ENCODE measurements around the gene SPTBN1. TPM values are rescaled to one million over a fixed set of nuclear protein-coding genes. Genes with fewer than 3 reads are reported as not detected.

Gene SPTBN1
- total and polyA plus RNA-seq, 2 experiments from 2014 or later = 58.1 to 204 TPM

- H3K79me2 ChIP-seq (replicated peaks; ENCODE audit: insufficient read depth) = peaks cover 100% of the 10 kb centered on the region
- H3K9me2 ChIP-seq (ENCODE audit: insufficient read depth) = peaks cover 10% of the 10 kb centered on the region
- peaks cover 63% of the 10 kb centered on the region for H3K4me1 Mint-ChIP-seq
- peaks cover 10% of the 10 kb centered on the region for H3K27me3 Mint-ChIP-seq (ENCODE audit: insufficient read depth, low read depth, poor library complexity)
- H4K20me1 ChIP-seq (replicated peaks; ENCODE audit: insufficient read depth) = peaks cover 78% of the 10 kb centered on the region
- H3K36me3 Mint-ChIP-seq (ENCODE audit: low read depth) = peaks cover 29% of the 10 kb centered on the region
- no peaks in the 10 kb centered on the region for H3K9me3 Mint-ChIP-seq
- H3K4me3 Mint-ChIP-seq = no peak overlapping the region
- H3K4me3 ChIP-seq = no peak overlapping the region
- H3F3A ChIP-seq (replicated peaks; ENCODE audit: low read depth) = no peaks in the 10 kb centered on the region
- H2AFZ ChIP-seq = no peak overlapping the region
- H3K36me3 ChIP-seq (ENCODE audit: insufficient read depth) = peaks cover 4% of the 10 kb centered on the region
- H3K4me2 ChIP-seq = no peak overlapping the region; the same call in 1 of the 2 replicates
- H3K27me3 ChIP-seq (ENCODE audit: insufficient read depth) = no peaks in the 10 kb centered on the region
- no peak for ATAC-seq
- peaks cover 39% of the 10 kb centered on the region for H3K4me1 ChIP-seq (ENCODE audit: insufficient read depth)
- H3K27ac ChIP-seq (ENCODE audit: low read depth) = no peak overlapping the region
- no peak for DNase-seq (ENCODE audit: low spot score)
- H3K27ac Mint-ChIP-seq = no peak overlapping the region
- TF ChIP-seq NANOG (IDR thresholded peaks at IDR 0.05; ENCODE audit: borderline replicate concordance) (no peak), ETS1 (IDR thresholded peaks at IDR 0.05) (no peak), STAT1 (IDR thresholded peaks at IDR 0.05; ENCODE audit: unreplicated experiment) (no peak), ZNF114 (CRISPR knock-in tag; IDR thresholded peaks at IDR 0.05) (no peak), REST (IDR thresholded peaks at IDR 0.05; ENCODE audit: unreplicated experiment) (no peak), EZH2 (IDR thresholded peaks at IDR 0.05; ENCODE audit: low read depth, unreplicated experiment) (no peak), EZH2phosphoT487 (IDR thresholded peaks at IDR 0.05; ENCODE audit: unreplicated experiment) (no peak), POLR2AphosphoS5 (IDR thresholded peaks at IDR 0.05; ENCODE audit: low read depth) (no peak), CTCF (conservative IDR thresholded peaks at IDR 0.05; ENCODE audit: low read depth in 2 of 2) (no peak), ZNF462 (CRISPR knock-in tag; IDR thresholded peaks at IDR 0.05) (no peak), CREB1 (CRISPR knock-in tag; IDR thresholded peaks at IDR 0.05; ENCODE audit: low read depth) (no peak), ZNF331 (CRISPR knock-in tag; IDR thresholded peaks at IDR 0.05; ENCODE audit: low read depth) (no peak), JUNB (IDR thresholded peaks at IDR 0.05; ENCODE audit: unreplicated experiment) (no peak)
Measured at GRCh38 chr2:54601339-54601738, 145.2 kb downstream of the SPTBN1 start.

Data from GM23338 (cell line).